HG03575 (cell line): Measurements from ENCODE around the gene CCDC107.

ENCODE experiments used
- ATAC-seq: cut with Tn5 transposase; IDR thresholded peaks from one replicate; pipeline ENCODE4 v1.9.1; 2021; ENCODE audit not compliant: unreplicated experiment, insufficient number of reproducible peaks, low FRiP score; ENCODE audit errors: extremely low read depth

Gene CCDC107

GRCh38 chr9:35691334-35691650, 33.2 kb downstream of the CCDC107 start:
- no peak for ATAC-seq

- ATAC-seq, result no peak
Observed at GRCh38 chr9:35691757-35692301, 33.7 kb downstream of the CCDC107 start.

- ATAC-seq, result no peak
Observed at GRCh38 chr9:35695943-35696401, 37.9 kb downstream of the CCDC107 start.

- no peak for ATAC-seq
Observed at GRCh38 chr9:35696520-35697215, 38.6 kb downstream of the CCDC107 start.

- no peak for ATAC-seq
Observed at GRCh38 chr9:35697486-35697885, 39.4 kb downstream of the CCDC107 start.

- ATAC-seq, result no peak
Observed at GRCh38 chr9:35698231-35698630, 40.1 kb downstream of the CCDC107 start.

GRCh38 chr9:35700031-35700430, 41.9 kb downstream of the CCDC107 start:
- no peak for ATAC-seq

- ATAC-seq, result no peak
Observed at GRCh38 chr9:35700942-35701341, 42.9 kb downstream of the CCDC107 start.

GRCh38 chr9:35702696-35703095, 44.6 kb downstream of the CCDC107 start:
- no peak for ATAC-seq

GRCh38 chr9:35703906-35704672, 46.0 kb downstream of the CCDC107 start:
- ATAC-seq, result no peak

GRCh38 chr9:35705372-35705771, 47.3 kb downstream of the CCDC107 start:
- no peak for ATAC-seq

GRCh38 chr9:35705836-35706430, 47.8 kb downstream of the CCDC107 start:
- ATAC-seq, result no peak

- ATAC-seq, result no peak
Observed at GRCh38 chr9:35706951-35707350, 48.9 kb downstream of the CCDC107 start.

- ATAC-seq, result no peak
Observed at GRCh38 chr9:35708146-35708545, 50.1 kb downstream of the CCDC107 start.

GRCh38 chr9:35710818-35711500, 52.9 kb downstream of the CCDC107 start:
- ATAC-seq, result no peak
